HG03097 (cell line): Measurements from ENCODE around the gene ITGB4.
"Not testable (repeated sequence)": the region's sequence is repeated elsewhere in the genome, so short reads cannot be mapped to it uniquely, and the experiment has no call there.

Experiments
- ATAC-seq: cut with Tn5 transposase; IDR thresholded peaks from one replicate; pipeline ENCODE4 v1.9.1; 2021; ENCODE audit not compliant: unreplicated experiment, low FRiP score

Gene ITGB4

GRCh38 chr17:75752405-75752709 lies 31.1 kb downstream of the ITGB4 start:
- ATAC-seq = no peak

GRCh38 chr17:75752802-75753513 lies 31.7 kb downstream of the ITGB4 start:
- ATAC-seq = no peak

- ATAC-seq = no peak
Observed at GRCh38 chr17:75753514-75754377, 32.5 kb downstream of the ITGB4 start.

GRCh38 chr17:75754378-75755204 lies 33.3 kb downstream of the ITGB4 start:
- no peak for ATAC-seq

- no peak for ATAC-seq
Observed at GRCh38 chr17:75755205-75755901, 34.1 kb downstream of the ITGB4 start.

GRCh38 chr17:75755990-75756389 lies 34.7 kb downstream of the ITGB4 start:
- no peak for ATAC-seq

GRCh38 chr17:75756451-75757085 lies 35.3 kb downstream of the ITGB4 start:
- no peak for ATAC-seq

- no peak for ATAC-seq
Observed at GRCh38 chr17:75757086-75757681, 35.9 kb downstream of the ITGB4 start.

- ATAC-seq = no peak
Observed at GRCh38 chr17:75758131-75758905, 37.1 kb downstream of the ITGB4 start.

- ATAC-seq = no peak
Observed at GRCh38 chr17:75759457-75759856, 38.2 kb downstream of the ITGB4 start.

GRCh38 chr17:75759978-75760640 lies 38.9 kb downstream of the ITGB4 start:
- ATAC-seq = not testable (repeated sequence)

- ATAC-seq = no peak
Observed at GRCh38 chr17:75762513-75763268, 41.4 kb downstream of the ITGB4 start.

GRCh38 chr17:75763269-75763607 lies 42.0 kb downstream of the ITGB4 start:
- ATAC-seq = no peak

- no peak for ATAC-seq
Observed at GRCh38 chr17:75763613-75764416, 42.6 kb downstream of the ITGB4 start.

- ATAC-seq = no peak
Observed at GRCh38 chr17:75764417-75764710, 43.1 kb downstream of the ITGB4 start.

GRCh38 chr17:75764711-75765421 lies 43.6 kb downstream of the ITGB4 start, which contains the start of gene GALK1:
GALK1 (minus strand) TSS chr17:75765192; CDS start chr17:75765136, 56 bp downstream.
- ATAC-seq = peak; percentile 60

- no peak for ATAC-seq
Observed at GRCh38 chr17:75765981-75766380, 44.7 kb downstream of the ITGB4 start.
